ENCODE measurements around the gene SCN5A.

DNA sequence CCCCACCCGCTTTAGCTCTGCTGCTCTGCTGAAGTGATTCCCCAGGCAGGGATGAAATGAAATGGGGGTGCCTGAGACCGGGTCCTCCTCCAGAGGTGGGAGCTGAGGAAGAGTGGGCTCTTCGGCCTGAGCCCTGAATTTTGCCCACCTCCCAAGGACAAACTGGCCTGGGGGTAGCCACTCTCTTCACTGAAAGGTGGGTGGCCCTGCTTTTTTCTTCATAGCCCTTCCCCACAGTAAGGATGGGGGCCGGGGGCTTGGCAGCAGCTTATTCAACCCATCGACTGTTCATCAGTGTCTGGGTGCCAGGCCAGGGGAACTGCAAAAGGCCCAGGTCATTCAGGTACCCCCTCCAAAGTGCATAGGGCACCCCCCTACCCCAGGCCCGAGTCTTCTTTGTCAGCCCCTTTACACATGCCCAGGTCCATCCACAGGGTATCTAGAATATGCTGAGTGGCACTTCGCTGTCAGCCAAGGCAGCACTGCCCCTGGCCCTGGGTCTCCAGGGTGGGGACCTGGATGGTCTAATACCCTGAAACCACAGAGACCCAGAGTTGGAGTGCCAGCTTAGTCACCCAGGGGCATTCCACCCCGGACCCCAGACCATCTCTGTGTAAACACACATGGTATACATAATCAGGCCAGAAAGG lies 7.9 kb downstream of the SCN5A start:
- TF ChIP-seq RCOR1 (IDR thresholded peaks at IDR 0.05; ENCODE audit: insufficient replicate concordance, low read length) (no peak), POLR2A (IDR thresholded peaks at IDR 0.05; ENCODE audit: low read depth, low read length) (no peak), NFE2L2 (IDR thresholded peaks at IDR 0.05; ENCODE audit: low read depth, low read length) (no peak), SMC3 (IDR thresholded peaks at IDR 0.05; ENCODE audit: low read depth, low read length) (no peak), MXI1 (IDR thresholded peaks at IDR 0.05; ENCODE audit: borderline replicate concordance, low read depth, low read length) (no peak), RAD21 (IDR thresholded peaks at IDR 0.05; ENCODE audit: low read length) (no peak), FOS (IDR thresholded peaks at IDR 0.05; ENCODE audit: low read depth, low read length) (no peak), MAFK (IDR thresholded peaks at IDR 0.05; ENCODE audit: low read depth, low read length) (no peak)
- TF ChIP-seq, protein P1, sequence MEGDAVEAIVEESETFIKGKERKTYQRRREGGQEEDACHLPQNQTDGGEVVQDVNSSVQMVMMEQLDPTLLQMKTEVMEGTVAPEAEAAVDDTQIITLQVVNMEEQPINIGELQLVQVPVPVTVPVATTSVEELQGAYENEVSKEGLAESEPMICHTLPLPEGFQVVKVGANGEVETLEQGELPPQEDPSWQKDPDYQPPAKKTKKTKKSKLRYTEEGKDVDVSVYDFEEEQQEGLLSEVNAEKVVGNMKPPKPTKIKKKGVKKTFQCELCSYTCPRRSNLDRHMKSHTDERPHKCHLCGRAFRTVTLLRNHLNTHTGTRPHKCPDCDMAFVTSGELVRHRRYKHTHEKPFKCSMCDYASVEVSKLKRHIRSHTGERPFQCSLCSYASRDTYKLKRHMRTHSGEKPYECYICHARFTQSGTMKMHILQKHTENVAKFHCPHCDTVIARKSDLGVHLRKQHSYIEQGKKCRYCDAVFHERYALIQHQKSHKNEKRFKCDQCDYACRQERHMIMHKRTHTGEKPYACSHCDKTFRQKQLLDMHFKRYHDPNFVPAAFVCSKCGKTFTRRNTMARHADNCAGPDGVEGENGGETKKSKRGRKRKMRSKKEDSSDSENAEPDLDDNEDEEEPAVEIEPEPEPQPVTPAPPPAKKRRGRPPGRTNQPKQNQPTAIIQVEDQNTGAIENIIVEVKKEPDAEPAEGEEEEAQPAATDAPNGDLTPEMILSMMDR (conservative IDR thresholded peaks at IDR 0.05; ENCODE audit: low read depth, low read length) = no peak

Data from IMR-90 (cell line).